Nephron progenitor cell (in vitro differentiated cells): ENCODE data around the gene FXYD5.
A peak's percentile ranks its signal among the peaks of the same experiment; 100 is the strongest.

Source experiments
- DNase-seq: peaks from one replicate; pipeline ENCODE4 v3.0.0; 2021
- H3K27ac Mint-ChIP-seq: 2 replicates; pipeline ENCODE4 v1.8.0; 2021; ENCODE audit warnings: mild to moderate bottlenecking, moderate library complexity, mixed read lengths
- H3K27me3 Mint-ChIP-seq: 2 replicates; pipeline ENCODE4 v1.8.0; 2021; ENCODE audit warnings: mild to moderate bottlenecking, low read depth, mixed read lengths; ENCODE audit not compliant: poor library complexity
- H3K36me3 Mint-ChIP-seq: 2 replicates; pipeline ENCODE4 v1.8.0; 2021; ENCODE audit warnings: low read depth, mixed read lengths
- H3K4me1 Mint-ChIP-seq: 2 replicates; pipeline ENCODE4 v1.8.0; 2021; ENCODE audit warnings: mixed read lengths
- H3K4me3 Mint-ChIP-seq: 2 replicates; pipeline ENCODE4 v1.8.0; 2021; ENCODE audit warnings: mild to moderate bottlenecking, moderate library complexity, mixed read lengths
- H3K9me3 Mint-ChIP-seq: 2 replicates; pipeline ENCODE4 v1.8.0; 2021; ENCODE audit warnings: mild to moderate bottlenecking, moderate library complexity, mixed read lengths
- TF ChIP-seq, protein P1 (sequence below): fragments of 200-600 bp; sonication (generic); IDR thresholded peaks from 2 replicates; pipeline ENCODE4 v1.5.0; 2021; ENCODE audit warnings: antibody characterized with exemption

The FXYD5 gene

DNA sequence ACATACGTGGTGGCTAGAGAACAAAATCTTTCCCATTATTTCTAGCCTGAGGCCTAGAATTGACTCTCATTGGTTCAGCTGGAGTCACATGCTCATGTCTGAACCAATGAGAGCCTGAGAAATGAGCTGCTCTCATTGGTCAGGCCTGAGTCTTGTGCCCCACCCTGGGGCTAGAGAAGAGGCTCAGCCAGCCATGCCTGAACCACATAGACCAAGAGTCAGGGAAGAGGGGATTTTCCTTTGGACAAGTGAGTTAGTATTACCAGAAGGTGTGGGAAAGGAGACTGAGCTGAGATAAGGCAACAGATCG lies 6.9 kb downstream of the FXYD5 start:
- H3K9me3 Mint-ChIP-seq, result peaks cover 37% of the 10 kb centered on the region
- no peak for DNase-seq
- TF ChIP-seq, protein P1, sequence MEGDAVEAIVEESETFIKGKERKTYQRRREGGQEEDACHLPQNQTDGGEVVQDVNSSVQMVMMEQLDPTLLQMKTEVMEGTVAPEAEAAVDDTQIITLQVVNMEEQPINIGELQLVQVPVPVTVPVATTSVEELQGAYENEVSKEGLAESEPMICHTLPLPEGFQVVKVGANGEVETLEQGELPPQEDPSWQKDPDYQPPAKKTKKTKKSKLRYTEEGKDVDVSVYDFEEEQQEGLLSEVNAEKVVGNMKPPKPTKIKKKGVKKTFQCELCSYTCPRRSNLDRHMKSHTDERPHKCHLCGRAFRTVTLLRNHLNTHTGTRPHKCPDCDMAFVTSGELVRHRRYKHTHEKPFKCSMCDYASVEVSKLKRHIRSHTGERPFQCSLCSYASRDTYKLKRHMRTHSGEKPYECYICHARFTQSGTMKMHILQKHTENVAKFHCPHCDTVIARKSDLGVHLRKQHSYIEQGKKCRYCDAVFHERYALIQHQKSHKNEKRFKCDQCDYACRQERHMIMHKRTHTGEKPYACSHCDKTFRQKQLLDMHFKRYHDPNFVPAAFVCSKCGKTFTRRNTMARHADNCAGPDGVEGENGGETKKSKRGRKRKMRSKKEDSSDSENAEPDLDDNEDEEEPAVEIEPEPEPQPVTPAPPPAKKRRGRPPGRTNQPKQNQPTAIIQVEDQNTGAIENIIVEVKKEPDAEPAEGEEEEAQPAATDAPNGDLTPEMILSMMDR, result no peak
- H3K36me3 Mint-ChIP-seq, result peaks cover 65% of the 10 kb centered on the region
- no peak overlapping the region for H3K27ac Mint-ChIP-seq
- peaks cover 2% of the 10 kb centered on the region for H3K4me1 Mint-ChIP-seq
- H3K4me3 Mint-ChIP-seq, result no peak overlapping the region
- peaks cover 7% of the 10 kb centered on the region for H3K27me3 Mint-ChIP-seq

DNA sequence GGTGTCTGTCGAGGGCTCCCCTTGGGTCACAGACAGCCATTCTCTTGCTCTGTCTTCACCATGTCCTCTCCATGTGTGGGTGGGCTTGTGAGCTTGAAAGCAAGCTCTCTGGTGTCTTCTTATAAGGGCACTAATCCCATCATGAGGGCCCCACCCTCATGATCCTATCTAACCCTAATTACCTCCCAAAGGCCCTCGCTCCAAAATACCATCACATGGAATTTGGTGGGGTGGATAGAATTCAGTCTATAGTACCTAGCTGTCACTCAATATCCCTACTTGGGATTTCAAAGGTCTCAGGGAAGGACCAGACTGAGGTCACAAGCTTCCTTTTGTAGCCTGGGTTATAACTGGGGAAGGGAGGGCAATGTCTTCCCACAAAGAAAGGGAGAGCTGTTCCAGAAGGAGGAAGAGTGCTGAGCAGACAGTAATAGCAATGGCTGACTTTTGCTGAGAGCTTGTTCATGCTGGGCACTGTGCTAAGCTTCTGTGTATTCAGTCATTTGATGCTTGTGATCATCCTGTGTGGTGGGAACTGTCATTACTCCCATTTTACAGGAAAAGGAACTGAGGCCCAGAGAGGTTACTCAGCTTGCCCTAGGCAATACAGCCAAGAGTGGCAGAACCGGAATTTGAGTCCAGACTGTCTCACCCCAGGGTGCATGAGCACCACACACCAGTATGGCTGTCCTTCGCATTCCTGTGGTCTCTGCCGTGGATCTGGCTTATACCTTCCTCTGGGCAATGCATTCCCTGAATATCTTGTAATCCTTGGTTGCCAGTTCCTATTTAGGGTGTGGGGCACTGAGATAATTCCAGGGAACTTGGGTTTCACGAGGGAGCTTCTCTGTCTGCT lies 8.2 kb downstream of the FXYD5 start:
- TF ChIP-seq, protein P1, result no peak
- H3K27me3 Mint-ChIP-seq, result peaks cover 7% of the 10 kb centered on the region
- H3K9me3 Mint-ChIP-seq, result peaks cover 39% of the 10 kb centered on the region
- peaks cover 74% of the 10 kb centered on the region for H3K36me3 Mint-ChIP-seq
- H3K4me3 Mint-ChIP-seq, result no peak overlapping the region
- no peak for DNase-seq
- H3K4me1 Mint-ChIP-seq, result no peaks in the 10 kb centered on the region
- no peak overlapping the region for H3K27ac Mint-ChIP-seq

DNA sequence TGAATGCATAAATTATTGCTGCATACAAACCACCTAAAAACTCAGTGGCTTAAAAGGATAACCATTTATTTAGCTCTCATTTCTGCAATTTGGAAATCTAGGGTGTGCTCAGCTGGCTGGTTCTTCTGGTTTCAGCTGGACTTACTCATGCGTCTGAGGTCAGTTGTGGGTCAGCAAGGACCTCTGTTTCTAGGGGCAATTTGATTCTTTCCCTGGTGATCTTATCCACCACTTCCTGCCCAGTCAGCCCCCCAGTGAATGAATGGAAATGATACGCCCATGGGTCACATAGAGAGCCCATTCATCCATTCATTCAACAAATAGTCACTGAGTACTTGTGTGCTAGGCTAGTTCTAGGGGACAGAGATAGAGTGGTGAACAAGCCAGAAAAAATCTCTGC lies 9.9 kb downstream of the FXYD5 start:
- Mint-ChIP-seq H3K9me3 (peaks cover 39% of the 10 kb centered on the region), H3K27ac (no peak overlapping the region), H3K36me3 (peaks cover 69% of the 10 kb centered on the region), H3K4me3 (no peak overlapping the region), H3K27me3 (peaks cover 7% of the 10 kb centered on the region), H3K4me1 (no peaks in the 10 kb centered on the region)
- TF ChIP-seq, protein P1, result no peak
- DNase-seq, result no peak

DNA sequence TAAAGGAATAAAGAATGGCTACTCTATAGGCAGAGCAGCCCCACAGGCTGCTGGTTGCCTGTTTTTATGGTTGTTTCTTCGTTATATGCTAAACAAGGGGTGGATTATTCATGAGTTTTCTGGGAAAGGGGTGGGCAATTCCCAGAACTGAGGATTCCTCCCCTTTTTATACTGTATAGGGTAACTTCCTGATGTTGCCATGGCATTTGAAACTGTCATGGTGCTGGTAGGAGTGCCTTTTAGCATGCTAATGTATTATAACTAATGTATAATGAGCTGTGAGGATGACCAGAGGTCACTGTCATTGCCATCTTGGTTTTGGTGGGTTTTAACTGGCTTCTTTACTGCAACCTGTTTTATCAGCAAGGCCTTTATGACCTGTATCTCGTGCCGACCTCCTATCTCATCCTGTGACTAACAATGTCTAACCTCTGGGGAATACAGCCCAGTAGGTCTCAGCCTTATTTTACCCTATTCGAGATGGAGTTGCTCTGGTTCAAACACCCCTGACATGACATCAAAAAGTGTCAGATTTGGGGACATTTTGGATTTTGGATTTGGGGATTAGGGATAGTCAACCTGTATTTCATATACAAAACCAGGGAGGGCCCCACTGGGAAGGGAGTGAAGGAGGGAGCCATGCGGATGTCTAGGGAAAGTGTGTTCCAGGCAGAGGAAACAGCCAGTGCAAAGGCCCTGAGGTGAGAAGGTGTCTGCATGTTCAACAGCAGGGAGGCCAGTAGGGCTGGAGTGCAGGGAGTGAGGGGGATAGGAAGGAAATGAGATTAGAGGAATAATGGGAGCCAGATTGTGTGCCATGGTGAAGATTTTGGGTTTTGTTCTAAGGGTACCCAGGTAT lies 10.9 kb downstream of the FXYD5 start:
- Mint-ChIP-seq H3K36me3 (peaks cover 66% of the 10 kb centered on the region), H3K4me3 (no peak overlapping the region)

DNA sequence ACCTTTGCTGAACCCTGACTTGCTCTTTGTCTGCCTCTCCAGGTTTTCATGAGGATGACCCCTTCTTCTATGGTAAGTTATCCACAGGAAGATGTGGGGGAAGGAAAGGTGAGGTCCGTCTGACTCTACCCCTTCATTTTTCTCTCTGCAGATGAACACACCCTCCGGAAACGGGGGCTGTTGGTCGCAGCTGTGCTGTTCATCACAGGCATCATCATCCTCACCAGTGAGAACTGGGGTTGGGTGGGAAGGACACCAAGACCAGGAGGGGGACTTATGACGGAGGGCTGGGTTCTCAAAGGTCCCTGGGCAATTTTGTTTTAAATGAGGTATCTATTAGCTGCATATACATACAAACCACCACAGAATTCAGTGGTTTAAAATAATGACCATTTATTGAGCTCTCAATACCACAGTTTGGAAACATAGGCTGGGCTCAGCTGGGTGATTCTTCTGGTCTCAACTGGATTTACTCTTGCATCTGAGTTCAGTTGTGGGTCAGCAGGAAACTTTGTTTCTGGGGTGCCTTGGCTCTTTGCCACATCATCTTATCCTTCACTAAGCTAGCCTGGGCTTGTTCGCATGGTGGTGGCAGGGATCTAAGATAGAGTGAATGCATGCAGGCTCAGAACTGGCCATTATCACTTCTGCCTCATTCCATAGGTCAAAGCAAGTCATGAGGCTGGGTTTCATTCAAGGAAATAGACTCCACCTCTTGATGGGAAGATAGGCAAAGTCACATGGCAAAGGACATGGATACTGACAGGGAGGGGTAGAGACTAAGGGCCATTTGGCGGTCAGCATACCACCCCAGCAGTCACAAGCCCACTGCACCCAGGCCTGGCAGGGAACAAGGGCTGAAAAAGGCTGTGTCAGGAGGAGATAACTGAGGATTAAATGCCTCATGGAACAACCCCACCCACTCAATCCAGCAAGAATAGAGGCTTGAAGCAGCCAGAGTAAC lies 11.8 kb downstream of the FXYD5 start:
- peak overlapping the region; percentile 48 for H3K27ac Mint-ChIP-seq
- peaks cover 59% of the 10 kb centered on the region for H3K36me3 Mint-ChIP-seq

More for the DNA sequence above, 10.9 kb downstream of the FXYD5 start:
- H3K27ac Mint-ChIP-seq, result no peak overlapping the region
- peaks cover 4% of the 10 kb centered on the region for H3K27me3 Mint-ChIP-seq
- no peak for DNase-seq
- TF ChIP-seq, protein P1, result no peak
- peaks cover 39% of the 10 kb centered on the region for H3K9me3 Mint-ChIP-seq
- H3K4me1 Mint-ChIP-seq, result no peaks in the 10 kb centered on the region

More for the DNA sequence above, 11.8 kb downstream of the FXYD5 start:
- H3K4me3 Mint-ChIP-seq, result no peak overlapping the region
- DNase-seq, result no peak
- peaks cover 4% of the 10 kb centered on the region for H3K27me3 Mint-ChIP-seq
- TF ChIP-seq, protein P1, result no peak
- H3K4me1 Mint-ChIP-seq, result no peaks in the 10 kb centered on the region
- peaks cover 39% of the 10 kb centered on the region for H3K9me3 Mint-ChIP-seq
